Measurements from ENCODE around the gene ALDH3B2.

The ALDH3B2 gene

DNA sequence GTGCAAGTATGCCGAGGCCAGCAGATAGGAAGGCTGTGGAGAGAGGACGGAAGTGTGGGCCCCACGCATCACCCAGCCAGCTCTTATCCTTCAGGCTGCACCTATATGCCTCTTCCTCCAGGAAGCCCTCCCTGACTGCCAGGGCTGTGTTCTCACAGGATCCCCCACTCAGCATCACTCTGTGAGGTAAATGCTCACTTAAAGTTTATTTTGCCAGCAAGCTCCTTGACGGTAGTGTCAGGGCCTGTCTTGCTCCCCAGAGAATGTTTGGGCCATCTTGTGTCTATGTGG, 39.2 kb downstream of the ALDH3B2 start:
- TF ChIP-seq GABPA (IDR thresholded peaks at IDR 0.05; ENCODE audit: low read depth) (no peak), SPI1 (IDR thresholded peaks at IDR 0.05; ENCODE audit: borderline replicate concordance, low read depth) (no peak), POLR2AphosphoS5 (IDR thresholded peaks at IDR 0.05; ENCODE audit: low read depth) (no peak)
- TF ChIP-seq, protein P1, sequence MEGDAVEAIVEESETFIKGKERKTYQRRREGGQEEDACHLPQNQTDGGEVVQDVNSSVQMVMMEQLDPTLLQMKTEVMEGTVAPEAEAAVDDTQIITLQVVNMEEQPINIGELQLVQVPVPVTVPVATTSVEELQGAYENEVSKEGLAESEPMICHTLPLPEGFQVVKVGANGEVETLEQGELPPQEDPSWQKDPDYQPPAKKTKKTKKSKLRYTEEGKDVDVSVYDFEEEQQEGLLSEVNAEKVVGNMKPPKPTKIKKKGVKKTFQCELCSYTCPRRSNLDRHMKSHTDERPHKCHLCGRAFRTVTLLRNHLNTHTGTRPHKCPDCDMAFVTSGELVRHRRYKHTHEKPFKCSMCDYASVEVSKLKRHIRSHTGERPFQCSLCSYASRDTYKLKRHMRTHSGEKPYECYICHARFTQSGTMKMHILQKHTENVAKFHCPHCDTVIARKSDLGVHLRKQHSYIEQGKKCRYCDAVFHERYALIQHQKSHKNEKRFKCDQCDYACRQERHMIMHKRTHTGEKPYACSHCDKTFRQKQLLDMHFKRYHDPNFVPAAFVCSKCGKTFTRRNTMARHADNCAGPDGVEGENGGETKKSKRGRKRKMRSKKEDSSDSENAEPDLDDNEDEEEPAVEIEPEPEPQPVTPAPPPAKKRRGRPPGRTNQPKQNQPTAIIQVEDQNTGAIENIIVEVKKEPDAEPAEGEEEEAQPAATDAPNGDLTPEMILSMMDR (IDR thresholded peaks at IDR 0.05; ENCODE audit: insufficient read depth, low read length): no peak
- TF ChIP-seq, protein P2, sequence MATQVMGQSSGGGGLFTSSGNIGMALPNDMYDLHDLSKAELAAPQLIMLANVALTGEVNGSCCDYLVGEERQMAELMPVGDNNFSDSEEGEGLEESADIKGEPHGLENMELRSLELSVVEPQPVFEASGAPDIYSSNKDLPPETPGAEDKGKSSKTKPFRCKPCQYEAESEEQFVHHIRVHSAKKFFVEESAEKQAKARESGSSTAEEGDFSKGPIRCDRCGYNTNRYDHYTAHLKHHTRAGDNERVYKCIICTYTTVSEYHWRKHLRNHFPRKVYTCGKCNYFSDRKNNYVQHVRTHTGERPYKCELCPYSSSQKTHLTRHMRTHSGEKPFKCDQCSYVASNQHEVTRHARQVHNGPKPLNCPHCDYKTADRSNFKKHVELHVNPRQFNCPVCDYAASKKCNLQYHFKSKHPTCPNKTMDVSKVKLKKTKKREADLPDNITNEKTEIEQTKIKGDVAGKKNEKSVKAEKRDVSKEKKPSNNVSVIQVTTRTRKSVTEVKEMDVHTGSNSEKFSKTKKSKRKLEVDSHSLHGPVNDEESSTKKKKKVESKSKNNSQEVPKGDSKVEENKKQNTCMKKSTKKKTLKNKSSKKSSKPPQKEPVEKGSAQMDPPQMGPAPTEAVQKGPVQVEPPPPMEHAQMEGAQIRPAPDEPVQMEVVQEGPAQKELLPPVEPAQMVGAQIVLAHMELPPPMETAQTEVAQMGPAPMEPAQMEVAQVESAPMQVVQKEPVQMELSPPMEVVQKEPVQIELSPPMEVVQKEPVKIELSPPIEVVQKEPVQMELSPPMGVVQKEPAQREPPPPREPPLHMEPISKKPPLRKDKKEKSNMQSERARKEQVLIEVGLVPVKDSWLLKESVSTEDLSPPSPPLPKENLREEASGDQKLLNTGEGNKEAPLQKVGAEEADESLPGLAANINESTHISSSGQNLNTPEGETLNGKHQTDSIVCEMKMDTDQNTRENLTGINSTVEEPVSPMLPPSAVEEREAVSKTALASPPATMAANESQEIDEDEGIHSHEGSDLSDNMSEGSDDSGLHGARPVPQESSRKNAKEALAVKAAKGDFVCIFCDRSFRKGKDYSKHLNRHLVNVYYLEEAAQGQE (IDR thresholded peaks at IDR 0.05; ENCODE audit: insufficient replicate concordance, low read depth): no peak
- Histone ChIP-seq H3K4me3 (replicated peaks; ENCODE audit: insufficient read depth, low read length) (no peak overlapping the region), H3K27me3 (ENCODE audit: insufficient read depth, poor library complexity, severe bottlenecking) (no peaks in the 10 kb centered on the region), H3K27ac (replicated peaks) (no peak overlapping the region)
- no peak for DNase-seq (ENCODE audit: low read depth in 1 of 2, low spot score in 1 of 2)

DNA sequence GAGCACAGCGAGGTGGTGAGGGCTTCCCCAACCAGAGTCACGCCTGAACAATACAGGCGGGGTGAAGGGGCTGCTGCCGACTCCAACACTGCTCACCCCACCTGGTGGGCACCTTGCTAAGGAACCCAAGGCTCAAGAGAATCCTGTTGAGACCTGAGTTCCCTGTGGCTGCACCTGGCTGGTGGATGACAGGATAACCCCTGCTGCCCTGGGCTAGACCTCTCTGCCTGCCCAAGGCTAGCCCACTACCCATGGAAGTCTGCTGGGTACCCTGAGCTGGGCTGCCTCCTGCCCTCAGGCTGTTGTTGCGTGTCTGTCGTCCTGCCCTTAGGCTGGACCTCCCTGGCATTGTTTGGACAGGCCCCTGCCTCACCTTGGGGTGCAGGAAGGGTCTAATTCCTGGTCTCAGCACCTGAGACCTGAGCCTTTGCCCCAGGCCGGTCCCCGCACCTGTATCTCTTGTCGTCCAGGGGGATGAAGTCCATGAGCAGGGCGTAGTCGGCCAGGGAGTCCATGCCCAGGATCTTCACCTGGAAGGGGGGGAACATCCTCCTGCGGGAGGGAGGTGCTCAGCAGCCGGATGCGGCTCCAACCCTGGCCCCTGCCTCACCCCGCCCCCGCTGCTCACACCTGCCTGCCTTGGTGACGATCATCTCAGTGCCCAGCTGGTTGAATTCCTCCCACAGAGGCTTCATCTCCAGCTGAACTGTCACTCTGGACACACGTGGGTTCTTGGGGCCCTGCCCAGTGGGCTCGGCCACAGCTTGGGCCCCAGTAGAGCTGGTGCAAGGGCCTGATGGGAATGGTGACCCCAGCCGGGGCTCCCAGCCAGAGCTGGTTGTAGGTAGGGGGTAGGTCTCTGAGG, 39.8 kb downstream of the ALDH3B2 start:
- Histone ChIP-seq H3K27ac (replicated peaks) (no peak overlapping the region), H3K27me3 (ENCODE audit: insufficient read depth, poor library complexity, severe bottlenecking) (no peaks in the 10 kb centered on the region), H3K4me3 (replicated peaks; ENCODE audit: insufficient read depth, low read length) (no peak overlapping the region)
- DNase-seq (ENCODE audit: low read depth in 1 of 2, low spot score in 1 of 2): no peak
- TF ChIP-seq SPI1 (IDR thresholded peaks at IDR 0.05; ENCODE audit: borderline replicate concordance, low read depth) (no peak), POLR2AphosphoS5 (IDR thresholded peaks at IDR 0.05; ENCODE audit: low read depth) (no peak), GABPA (IDR thresholded peaks at IDR 0.05; ENCODE audit: low read depth) (no peak)
- TF ChIP-seq, protein P2 (IDR thresholded peaks at IDR 0.05; ENCODE audit: insufficient replicate concordance, low read depth): no peak
- TF ChIP-seq, protein P1 (IDR thresholded peaks at IDR 0.05; ENCODE audit: insufficient read depth, low read length): no peak

DNA sequence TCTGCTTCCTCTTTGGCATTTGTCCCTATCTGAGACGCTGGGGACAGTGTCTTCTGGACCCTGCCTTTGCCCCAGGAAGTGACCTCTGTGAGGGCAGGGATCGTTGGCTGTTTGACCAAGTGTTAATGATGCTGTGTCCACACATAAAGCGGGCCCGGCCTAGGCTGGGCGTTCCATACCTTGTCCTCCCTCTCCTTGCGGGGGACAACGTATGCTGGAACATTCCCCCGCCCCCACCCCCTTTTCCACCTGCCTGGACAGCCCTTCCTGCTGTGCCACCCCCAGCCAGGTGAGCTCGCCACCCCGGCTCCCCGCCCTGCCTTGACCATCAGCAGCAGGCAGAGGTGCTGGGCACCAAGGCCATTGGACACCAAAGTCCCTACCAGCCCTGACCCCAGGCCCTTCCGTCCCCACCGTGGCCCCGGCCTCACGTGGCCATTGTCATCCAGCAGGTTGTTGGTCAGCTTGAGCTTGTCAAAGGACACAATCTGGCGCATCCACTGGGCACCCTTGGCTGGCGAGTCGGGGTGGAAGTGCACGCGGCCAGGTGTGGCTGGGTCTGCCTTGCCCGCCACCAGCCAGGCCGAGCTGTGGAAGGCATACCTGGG, 40.6 kb downstream of the ALDH3B2 start:
- no peak for TF ChIP-seq POLR2AphosphoS5 (IDR thresholded peaks at IDR 0.05; ENCODE audit: low read depth)
- TF ChIP-seq, protein P2 (IDR thresholded peaks at IDR 0.05; ENCODE audit: insufficient replicate concordance, low read depth): no peak
- TF ChIP-seq, protein P1 (IDR thresholded peaks at IDR 0.05; ENCODE audit: insufficient read depth, low read length): no peak
- no peak for TF ChIP-seq SPI1 (IDR thresholded peaks at IDR 0.05; ENCODE audit: borderline replicate concordance, low read depth)
- TF ChIP-seq GABPA (IDR thresholded peaks at IDR 0.05; ENCODE audit: low read depth): no peak
- no peak for DNase-seq (ENCODE audit: low read depth in 1 of 2, low spot score in 1 of 2)
- Histone ChIP-seq H3K27ac (replicated peaks) (no peak overlapping the region), H3K4me3 (replicated peaks; ENCODE audit: insufficient read depth, low read length) (no peak overlapping the region), H3K27me3 (ENCODE audit: insufficient read depth, poor library complexity, severe bottlenecking) (no peaks in the 10 kb centered on the region)
